ENCODE data around the gene SMARCC2.

Gene SMARCC2

GRCh38 chr12:56189099-56189917 is at the start of gene SMARCC2:
SMARCC2 (minus strand) TSS chr12:56189483; CDS start chr12:56189461, 22 bp downstream.
- DNase-seq: peak; percentile 87

DNA sequence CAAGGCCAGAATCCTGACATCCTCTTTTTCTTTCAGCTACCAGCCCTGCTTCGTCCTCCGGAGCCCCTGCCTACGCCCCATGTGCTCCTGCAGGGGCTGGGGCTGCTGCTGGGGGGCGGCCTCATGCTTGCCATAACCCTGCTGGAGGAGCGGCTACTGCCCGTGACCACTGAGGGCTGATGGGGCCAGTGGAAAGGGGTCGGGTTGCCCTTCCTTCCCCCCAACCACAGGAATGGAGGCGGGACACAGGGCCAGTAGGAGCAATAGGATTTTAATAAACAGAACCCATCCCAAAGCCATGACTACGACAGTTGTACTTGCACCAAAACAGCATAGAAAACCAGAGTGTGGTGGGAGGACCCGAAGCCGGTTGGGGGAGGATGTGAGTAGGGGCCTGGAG is 48.3 kb upstream of the SMARCC2 start:
- DNase-seq: no peak

- DNase-seq: no peak
Measured at GRCh38 chr12:56236985-56237384, 47.7 kb upstream of the SMARCC2 start.

DNA sequence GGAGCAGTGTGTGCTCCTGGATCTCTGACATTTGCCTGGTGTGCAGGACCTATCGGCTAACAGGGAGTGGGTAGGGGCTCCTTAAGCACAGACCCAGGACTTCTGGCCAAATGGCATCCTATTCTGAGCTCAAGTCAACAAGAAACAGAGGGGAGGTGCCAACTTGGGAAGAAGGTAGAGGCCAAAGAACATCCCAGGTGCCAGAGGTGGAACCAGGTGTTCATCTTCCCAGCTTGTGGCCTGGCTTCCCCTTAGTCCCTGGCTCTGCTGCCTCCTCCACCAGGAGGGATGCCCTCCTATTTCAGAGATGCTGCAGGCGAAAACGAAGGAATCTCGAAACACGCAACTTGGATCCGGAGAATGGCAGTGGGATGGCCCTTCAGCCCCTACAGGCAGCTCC is 46.8 kb upstream of the SMARCC2 start:
- no peak for DNase-seq

DNA sequence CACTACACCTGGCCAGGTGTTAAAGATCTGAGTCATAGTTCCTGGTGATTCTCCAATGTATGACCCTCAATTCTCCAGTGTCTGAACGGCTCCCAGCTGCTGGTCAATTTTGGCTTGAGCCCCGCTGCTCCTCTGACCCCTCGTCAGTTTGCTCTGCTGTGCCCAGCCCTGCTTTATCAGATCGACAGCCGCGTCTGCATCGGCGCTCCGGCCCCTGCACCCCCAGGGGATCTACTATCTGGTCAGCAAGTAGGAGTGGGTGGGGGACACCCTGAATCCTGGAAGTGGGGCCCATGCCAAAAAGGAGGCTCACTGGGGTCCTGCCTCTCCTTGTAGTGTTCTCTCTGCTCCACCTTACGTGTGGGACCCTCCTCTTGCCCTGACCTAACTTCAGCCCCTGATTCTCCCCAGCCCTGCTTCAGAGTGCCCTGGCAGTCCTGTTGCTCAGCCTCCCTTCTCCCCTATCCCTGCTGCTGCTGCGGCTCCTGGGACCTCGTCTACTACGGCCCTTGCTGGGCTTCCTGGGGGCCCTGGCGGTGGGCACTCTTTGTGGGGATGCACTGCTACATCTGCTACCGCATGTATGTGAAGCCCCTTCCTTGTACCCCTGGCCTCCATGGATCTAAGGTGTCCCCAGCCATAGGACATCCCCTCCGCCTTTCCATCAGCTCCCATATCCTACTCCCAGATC is 45.6 kb upstream of the SMARCC2 start:
- no peak for DNase-seq

DNA sequence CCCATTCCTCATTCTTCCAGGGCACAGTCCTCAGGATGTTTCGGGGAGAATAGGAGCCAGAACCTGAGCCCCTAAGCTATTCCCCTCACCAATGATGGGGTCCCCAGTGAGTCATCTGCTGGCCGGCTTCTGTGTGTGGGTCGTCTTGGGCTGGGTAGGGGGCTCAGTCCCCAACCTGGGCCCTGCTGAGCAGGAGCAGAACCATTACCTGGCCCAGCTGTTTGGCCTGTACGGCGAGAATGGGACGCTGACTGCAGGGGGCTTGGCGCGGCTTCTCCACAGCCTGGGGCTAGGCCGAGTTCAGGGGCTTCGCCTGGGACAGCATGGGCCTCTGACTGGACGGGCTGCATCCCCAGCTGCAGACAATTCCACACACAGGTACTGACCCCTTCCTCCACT is 41.9 kb upstream of the SMARCC2 start:
- DNase-seq: no peak

GRCh38 chr12:56230432-56231183 is 41.3 kb upstream of the SMARCC2 start:
- no peak for DNase-seq

DNA sequence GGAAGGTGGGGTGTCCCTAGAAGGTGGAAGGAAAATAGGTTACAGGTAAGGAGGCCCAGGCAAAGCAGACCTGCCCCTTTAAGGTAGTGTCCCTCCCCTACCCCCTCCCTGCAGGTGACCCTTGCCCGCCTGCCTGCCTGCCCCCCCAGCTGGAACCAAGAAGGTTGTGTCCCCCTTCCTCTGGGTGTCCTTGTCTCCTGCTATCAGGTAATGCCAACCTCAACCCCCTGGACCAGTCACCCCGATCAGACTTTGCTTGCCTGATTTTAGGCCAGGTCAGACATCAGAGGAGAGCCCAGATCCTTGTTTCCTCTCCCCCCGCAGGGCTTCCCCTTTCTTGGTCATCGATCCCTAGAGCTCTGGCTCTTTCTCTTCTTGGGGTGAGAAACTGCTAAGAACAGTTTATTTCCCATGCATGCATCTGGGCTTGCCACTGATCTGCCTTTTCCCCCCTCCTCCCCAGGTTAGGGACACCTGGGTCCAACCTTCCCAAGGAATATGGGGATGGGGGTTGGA is 40.7 kb upstream of the SMARCC2 start, which contains the start of gene SLC39A5:
SLC39A5 (plus strand) TSS at position 136 of the 516 bp plus-strand sequence. CDS start 1,224 bp downstream, outside the sequence.
- DNase-seq: no peak

GRCh38 chr12:56229082-56229481 is 39.8 kb upstream of the SMARCC2 start:
- no peak for DNase-seq

- no peak for DNase-seq
Measured at GRCh38 chr12:56224954-56225353, 35.7 kb upstream of the SMARCC2 start.

DNA sequence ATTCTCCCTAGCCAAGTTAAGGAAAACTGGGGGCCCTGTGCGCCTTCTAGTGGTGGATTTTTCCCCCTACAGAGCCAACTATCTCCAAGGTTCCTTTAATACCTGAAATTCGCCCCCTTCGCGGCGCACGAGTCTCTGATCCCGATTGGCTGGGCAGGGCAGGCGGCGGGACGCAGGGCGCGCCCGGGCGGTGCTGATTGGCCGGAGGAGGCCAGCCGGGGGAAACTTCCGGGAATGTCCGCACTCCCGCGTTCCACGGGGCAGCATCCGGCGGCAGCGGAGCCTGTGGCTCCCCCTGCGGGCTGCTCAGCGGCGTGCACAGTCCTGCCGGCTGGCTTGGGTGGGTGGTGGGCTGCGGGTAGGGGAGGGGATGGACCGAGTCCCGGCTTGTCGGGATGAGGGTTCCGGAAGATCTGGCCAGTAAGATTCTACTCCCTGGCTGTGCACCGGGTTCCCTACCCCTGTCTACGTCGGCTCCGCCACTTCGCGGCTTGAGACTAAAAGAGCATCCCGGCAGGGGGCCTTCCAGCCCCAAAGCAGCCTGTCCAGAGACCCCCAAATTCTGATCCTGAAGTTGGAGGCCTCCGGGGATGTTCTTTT is 34.9 kb upstream of the SMARCC2 start, which contains the start of gene NABP2:
NABP2 (plus strand) TSS at position 241 of the 600 bp plus-strand sequence. CDS start 515 bp downstream, outside the sequence.
- DNase-seq: peak; percentile 98

- no peak for DNase-seq
Measured at GRCh38 chr12:56223571-56224101, 34.4 kb upstream of the SMARCC2 start.

DNA sequence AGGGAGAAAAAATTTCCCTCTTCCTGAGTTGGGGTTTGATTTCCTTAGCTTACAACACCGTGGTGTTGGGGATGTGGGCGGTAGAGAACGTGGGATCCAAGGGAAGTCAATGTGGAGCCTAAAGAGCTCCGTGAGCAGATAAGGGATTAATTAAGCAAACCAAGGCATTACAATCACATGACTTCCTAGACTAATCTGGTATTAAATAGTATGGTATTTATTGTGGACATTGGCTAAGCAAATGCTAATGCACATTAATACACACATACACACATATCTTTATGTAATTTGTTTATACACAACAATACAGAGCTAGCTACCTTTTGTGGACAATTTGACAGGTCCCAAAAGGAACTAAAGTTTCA is 33.2 kb upstream of the SMARCC2 start:
- no peak for DNase-seq

DNA sequence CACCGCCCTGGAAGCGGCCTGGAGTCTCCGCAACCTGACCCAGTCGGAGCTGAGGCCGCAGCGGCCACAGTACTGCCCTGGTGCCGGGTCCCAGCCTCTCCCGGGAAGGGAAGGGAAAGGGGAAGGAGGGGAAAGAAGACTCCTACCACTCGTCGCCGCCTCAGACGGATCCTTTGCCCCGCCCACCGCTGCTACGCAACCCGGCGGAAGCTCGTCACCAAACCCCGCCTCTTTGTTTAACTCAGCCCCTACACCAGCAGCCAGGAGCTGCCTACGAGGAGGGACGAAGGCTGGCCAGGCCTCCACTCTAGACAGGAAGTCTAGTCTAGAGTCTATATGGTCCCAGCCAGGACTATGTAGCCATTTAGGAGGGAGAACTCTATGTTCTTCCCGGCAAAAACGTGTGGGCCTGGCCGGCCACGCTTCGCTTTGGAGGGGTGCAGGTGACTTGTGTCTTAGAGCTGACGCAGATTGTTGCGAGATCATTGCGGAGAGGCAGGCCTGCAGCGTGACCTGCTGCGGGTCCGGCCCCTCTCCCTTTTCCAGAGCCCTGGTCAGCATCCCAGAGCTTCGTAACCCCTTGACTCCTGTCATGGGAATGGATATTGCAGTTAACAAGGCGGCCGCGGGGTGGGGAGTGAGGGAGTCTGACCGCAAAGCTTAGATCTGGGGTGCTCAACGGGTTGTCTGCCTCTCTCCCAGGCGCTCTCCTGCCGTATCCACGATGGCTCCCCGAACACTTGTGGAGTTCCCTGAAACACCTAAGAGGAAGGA is 32.7 kb upstream of the SMARCC2 start, which contains the start of gene RNF41:
RNF41 (minus strand) TSS at position 166 of the 774 bp plus-strand sequence. CDS start 7,875 bp downstream, outside the sequence.
- DNase-seq: peak; percentile 94

GRCh38 chr12:56221232-56221756 is 32.0 kb upstream of the SMARCC2 start:
- DNase-seq: no peak

DNA sequence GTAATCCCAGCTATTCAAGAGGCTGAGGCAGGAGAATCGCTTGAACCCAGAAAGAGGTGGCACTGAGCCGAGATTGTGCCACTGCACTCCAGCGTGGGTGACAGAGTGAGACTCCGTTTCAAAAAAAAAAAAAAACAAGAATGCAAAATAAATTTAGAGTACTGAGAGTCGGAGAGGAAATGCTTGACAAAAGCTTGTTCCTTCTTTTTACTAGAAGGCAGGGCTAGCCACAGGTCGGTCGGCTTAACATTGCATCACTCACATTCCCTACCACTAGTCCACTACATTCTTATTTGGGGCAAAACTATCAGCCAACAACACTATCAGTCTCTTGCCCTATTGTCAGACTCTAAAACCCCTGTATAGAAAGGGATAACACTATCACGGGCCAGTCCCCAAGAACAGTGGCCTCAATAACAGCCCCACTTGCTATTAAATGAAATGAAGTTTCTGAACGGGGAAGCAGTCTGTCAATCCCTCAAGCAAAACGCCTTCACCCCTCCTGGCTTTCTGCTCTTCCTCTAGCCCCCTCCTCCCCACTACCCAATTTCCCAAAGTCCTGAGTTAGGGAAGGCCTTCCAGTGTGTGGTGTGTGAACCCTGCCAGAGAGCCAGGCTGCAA is 31.4 kb upstream of the SMARCC2 start:
- DNase-seq: no peak

- DNase-seq: no peak
Measured at GRCh38 chr12:56219840-56220239, 30.6 kb upstream of the SMARCC2 start.

DNA sequence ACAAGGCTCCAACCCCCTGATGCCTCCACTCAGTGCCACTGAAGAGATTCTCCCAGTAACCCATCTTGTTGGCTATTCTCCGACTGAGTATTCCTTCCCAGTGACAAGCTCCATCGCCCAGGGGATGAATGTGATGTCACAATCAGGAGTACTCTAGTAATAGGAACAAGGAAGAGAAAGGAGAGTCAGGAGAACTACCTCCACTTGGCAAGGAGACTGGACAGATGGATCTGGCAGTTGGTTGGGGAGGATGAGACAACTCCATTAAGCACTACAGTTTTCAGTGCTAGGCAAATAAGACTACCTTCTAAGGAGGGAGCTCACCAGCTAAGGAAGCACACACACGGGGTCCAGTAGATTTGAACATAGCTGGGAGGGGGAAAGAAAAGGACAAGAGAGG is 27.2 kb upstream of the SMARCC2 start:
- DNase-seq: no peak

DNA sequence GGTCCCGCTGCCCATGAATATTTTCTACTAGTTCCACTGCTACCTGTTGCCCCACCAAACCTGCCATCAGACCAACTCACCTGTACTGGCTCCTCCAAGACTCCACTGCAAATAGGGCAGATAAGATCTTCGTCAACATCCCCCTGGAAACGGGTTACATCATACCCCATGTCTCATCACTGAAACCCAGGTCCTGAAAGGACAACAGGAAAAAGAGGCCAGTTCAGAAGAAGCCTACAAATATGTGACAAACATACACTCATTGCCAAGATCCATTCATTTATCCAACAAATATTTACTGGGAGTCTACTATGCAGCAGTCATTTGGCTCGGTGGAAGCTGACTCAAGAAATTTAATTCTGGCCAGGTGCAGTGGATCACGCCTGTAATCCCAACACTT is 24.6 kb upstream of the SMARCC2 start:
- DNase-seq: no peak

GRCh38 chr12:56212361-56212760 is 23.1 kb upstream of the SMARCC2 start:
- DNase-seq: no peak

GRCh38 chr12:56208006-56208405 is 18.7 kb upstream of the SMARCC2 start:
- DNase-seq: no peak
